HAP-1 (cell line): ENCODE measurements around the gene CDX2.

Experiments used
- DNase-seq, 2 experiments: peaks; one replicate each; pipeline ENCODE4 v3.0.0-alpha.2; 2016 to 2020; ENCODE audit warnings: low spot score in 2 of 2
- H3K27me3 ChIP-seq: fragments of 250-450 bp; sonication (Bioruptor Pico); 2 replicates; pipeline ENCODE4 v1.5.1; 2020; ENCODE audit warnings: low read depth, mild to moderate bottlenecking, moderate library complexity
- H3K36me3 ChIP-seq: fragments of 250-450 bp; sonication (Bioruptor Pico); replicated peaks from 2 replicates; pipeline ENCODE4 v1.5.1; 2020; ENCODE audit warnings: mild to moderate bottlenecking
- H3K4me1 ChIP-seq: fragments of 250-450 bp; sonication (Bioruptor Pico); 2 replicates; pipeline ENCODE4 v1.5.1; 2020; ENCODE audit warnings: mild to moderate bottlenecking
- H3K4me3 ChIP-seq: fragments of 250-450 bp; sonication (Bioruptor Pico); 2 replicates; pipeline ENCODE4 v1.5.1; 2020; ENCODE audit warnings: mild to moderate bottlenecking, moderate library complexity
- H3K9me3 ChIP-seq: fragments of 250-450 bp; sonication (Bioruptor Pico); 2 replicates; pipeline ENCODE4 v1.5.1; 2020; ENCODE audit warnings: mild to moderate bottlenecking, moderate library complexity
- in situ Hi-C: fragments of 300-500 bp; cut with MboI; formaldehyde crosslinking; loops from 3 replicates; pipeline ENCODE4 v1.14.3; 2020; ENCODE audit warnings: low sequenced_read_pairs, inconsistent platforms, mixed read lengths

CDX2 gene

GRCh38 chr13:27918918-27919658 lies 50.0 kb downstream of the CDX2 start:
- H3K27me3 ChIP-seq = no peaks in the 10 kb centered on the region
- no peak overlapping the region for H3K4me3 ChIP-seq
- DNase-seq = no peak
- H3K36me3 ChIP-seq = no peaks in the 10 kb centered on the region
- H3K9me3 ChIP-seq = 0 out of 2 replicates have a peak, but pooled peaks cover 3% of the 10 kb centered on the region
- in situ Hi-C loops = no loop called here
- H3K4me1 ChIP-seq = no peaks in the 10 kb centered on the region

DNA sequence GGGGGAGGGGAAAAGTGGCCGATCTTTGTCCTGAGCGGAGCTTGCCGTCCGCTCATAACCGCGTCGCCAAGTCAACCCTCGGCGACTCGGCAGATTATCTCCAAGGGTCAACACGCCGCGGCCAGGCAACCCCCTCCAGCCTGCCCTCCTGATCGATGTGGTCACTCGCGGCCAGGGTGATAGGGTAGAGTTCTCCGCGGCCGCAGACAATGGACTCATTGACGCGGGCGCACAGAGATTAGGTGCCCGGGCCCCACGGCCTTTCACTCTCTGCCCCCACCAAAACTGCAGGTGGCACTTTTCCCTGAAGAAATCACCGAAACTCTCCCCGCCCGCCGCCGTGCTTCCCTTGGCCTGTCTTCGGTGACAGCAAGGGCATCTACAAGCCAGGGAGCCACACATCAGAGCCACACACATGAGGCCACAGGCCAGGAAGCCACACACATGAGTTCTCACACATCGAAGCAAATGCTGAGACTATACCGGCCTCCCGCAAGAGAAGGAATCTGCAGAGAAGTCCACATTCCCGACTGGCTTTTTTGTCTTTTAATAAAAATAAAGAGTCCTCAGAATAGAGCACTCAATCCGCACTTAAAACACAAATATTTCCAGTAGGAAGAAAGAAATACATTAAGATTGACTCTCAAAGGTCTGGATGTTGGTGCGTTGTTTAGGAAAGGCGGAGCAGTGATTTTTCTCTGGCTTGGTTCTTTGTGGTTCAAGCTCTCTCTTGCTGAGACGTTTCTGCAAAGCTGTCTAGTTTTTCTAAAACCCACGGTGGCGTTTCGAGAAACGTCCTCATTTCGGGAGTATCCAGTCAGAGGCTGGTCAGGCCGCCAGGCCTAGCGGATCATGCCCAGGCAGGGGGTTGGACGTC lies 50.8 kb downstream of the CDX2 start:
- no peaks in the 10 kb centered on the region for H3K4me1 ChIP-seq
- H3K36me3 ChIP-seq = no peaks in the 10 kb centered on the region
- H3K27me3 ChIP-seq = no peaks in the 10 kb centered on the region
- DNase-seq = no peak
- in situ Hi-C loops = no loop called here
- no peak overlapping the region for H3K4me3 ChIP-seq
- H3K9me3 ChIP-seq = 0 out of 2 replicates have a peak, but pooled peaks cover 3% of the 10 kb centered on the region

- in situ Hi-C loops = no loop called here
- Histone ChIP-seq H3K4me3 (no peak overlapping the region), H3K36me3 (no peaks in the 10 kb centered on the region), H3K27me3 (no peaks in the 10 kb centered on the region; the same call in 1 of the 2 replicates), H3K4me1 (no peaks in the 10 kb centered on the region), H3K9me3 (0 out of 2 replicates have a peak, but pooled peaks cover 3% of the 10 kb centered on the region)
- no peak for DNase-seq
Observed at GRCh38 chr13:27917121-27917947, 51.8 kb downstream of the CDX2 start.

DNA sequence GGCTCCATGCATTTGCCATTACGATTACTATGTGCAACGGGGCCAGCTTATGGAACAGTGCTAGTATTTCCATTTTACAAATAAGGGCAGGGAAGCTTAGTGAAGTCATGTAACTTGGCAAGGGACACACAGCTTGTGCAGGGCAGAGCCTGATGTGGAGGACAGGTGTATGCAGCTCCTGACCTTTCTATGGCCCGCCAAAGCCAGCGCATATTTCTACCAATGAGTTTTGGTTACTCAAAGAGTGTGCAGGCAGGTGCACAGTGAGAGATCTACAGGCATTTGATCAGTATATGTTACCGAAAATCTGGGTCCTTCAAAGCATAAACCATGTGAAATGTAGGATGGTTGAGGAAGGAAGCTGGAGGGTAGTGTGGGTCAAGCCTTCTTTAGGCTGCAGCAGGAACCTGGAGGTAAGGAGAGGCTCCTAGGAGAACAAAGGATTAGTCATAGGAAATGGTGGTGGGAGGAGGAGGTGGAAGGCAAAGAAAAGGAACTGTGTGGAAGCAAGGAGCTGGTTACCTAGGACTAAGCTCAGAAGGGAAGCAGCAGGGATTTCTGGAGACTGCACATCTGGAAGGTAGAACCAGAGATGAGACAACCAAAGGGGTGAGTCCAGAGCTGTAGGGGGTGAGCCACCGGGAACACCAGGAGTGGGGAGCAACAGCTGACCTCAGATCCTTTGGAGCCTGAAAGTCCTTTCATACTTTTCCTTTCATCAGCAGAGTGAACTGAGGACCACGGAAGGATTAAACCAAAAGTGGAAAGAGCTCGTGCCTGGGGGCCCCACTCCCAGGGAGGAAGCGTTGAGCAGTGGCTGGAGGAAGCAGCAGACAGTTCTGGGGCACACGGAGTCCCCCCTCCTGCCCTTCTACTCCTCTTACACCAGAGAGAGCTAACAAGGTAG lies 53.6 kb downstream of the CDX2 start:
- Histone ChIP-seq H3K27me3 (no peaks in the 10 kb centered on the region; the same call in 1 of the 2 replicates), H3K9me3 (0 out of 2 replicates have a peak, but pooled peaks cover 1% of the 10 kb centered on the region), H3K4me1 (no peaks in the 10 kb centered on the region), H3K36me3 (no peaks in the 10 kb centered on the region), H3K4me3 (no peak overlapping the region)
- in situ Hi-C loops = no loop called here
- DNase-seq = no peak

DNA sequence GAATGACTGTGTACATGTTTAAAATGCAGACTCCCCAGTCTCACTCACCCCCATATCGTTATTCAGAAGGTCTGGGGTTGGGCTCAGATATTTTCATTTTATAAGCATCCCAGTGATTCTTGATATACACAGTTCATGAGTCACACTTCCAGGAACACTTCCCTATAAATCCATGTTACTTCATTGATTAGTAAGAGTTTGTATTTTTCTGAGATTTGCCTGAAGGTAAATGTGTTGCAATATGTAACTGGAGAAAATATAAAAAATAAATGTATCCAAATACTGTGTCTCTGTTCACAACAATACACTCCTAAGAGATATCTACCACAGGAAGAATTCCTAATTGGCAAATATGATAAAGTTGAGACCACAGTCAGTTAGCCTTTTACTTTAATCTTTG lies 56.0 kb downstream of the CDX2 start:
- Histone ChIP-seq H3K9me3 (no peaks in the 10 kb centered on the region), H3K27me3 (peaks cover 2% of the 10 kb centered on the region; the same call in 1 of the 2 replicates), H3K36me3 (no peaks in the 10 kb centered on the region), H3K4me3 (no peak overlapping the region), H3K4me1 (no peaks in the 10 kb centered on the region)
- DNase-seq = no peak
- in situ Hi-C loops = no loop called here

DNA sequence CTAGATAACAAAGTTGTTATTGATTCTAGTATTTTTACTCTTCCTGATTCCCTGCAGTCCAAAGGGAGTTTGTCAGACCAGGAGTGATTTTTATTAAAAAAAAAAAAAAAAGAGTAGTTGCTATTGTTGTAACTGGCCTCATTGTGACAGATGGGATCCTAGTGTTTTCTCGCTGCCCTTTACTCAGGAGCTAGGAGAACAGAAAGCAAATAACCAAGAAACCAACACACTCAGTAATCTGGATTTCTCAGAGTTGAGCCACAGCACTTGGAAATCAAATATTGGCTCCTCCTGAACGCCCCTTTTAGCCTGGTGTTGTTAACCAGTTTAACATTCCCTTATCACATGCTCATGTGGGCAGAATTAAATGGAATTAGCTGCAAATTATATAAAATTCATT lies 57.6 kb downstream of the CDX2 start:
- no peaks in the 10 kb centered on the region for H3K36me3 ChIP-seq
- no peaks in the 10 kb centered on the region for H3K9me3 ChIP-seq
- no peaks in the 10 kb centered on the region for H3K4me1 ChIP-seq
- DNase-seq = no peak
- H3K27me3 ChIP-seq = peaks cover 2% of the 10 kb centered on the region; the same call in 1 of the 2 replicates
- in situ Hi-C loops = no loop called here
- no peak overlapping the region for H3K4me3 ChIP-seq
